Muscle layer of duodenum (tissue), 2 donors: ENCODE results near the gene LRRC75B.
"Not testable (repeated sequence)": the region's sequence is repeated elsewhere in the genome, so short reads cannot be mapped to it uniquely, and the experiment has no call there.

Source experiments
- H3K27ac ChIP-seq: one replicate; pipeline ENCODE4 v1.7.0; 2013; ENCODE audit warnings: mild to moderate bottlenecking, low read length
- H3K27me3 ChIP-seq: one replicate; pipeline ENCODE4 v1.7.0; 2013; ENCODE audit warnings: low read depth, mild to moderate bottlenecking, control low read depth, low read length
- H3K36me3 ChIP-seq, 2 donors: one replicate each; pipeline ENCODE4 v1.7.0; 2013; ENCODE audit warnings: low read length in 2 of 2, control low read depth in 1 of 2, mild to moderate bottlenecking in 1 of 2; ENCODE audit not compliant: insufficient read depth in 2 of 2, control insufficient read depth in 1 of 2
- H3K4me1 ChIP-seq, 2 donors: one replicate each; pipeline ENCODE4 v1.7.0; 2013; ENCODE audit warnings: low read length in 2 of 2, mild to moderate bottlenecking in 2 of 2, control low read depth in 1 of 2, moderate library complexity in 1 of 2; ENCODE audit not compliant: insufficient read depth in 2 of 2, control insufficient read depth in 1 of 2
- H3K4me3 ChIP-seq, 2 donors: one replicate each; pipeline ENCODE4 v1.7.0; 2013; ENCODE audit warnings: low read length in 2 of 2, low read depth in 1 of 2, mild to moderate bottlenecking in 1 of 2
- H3K9me3 ChIP-seq, 2 donors: one replicate each; pipeline ENCODE4 v1.7.0; 2013; ENCODE audit warnings: low read length in 2 of 2, control low read depth in 1 of 2, mild to moderate bottlenecking in 1 of 2; ENCODE audit not compliant: control insufficient read depth in 1 of 2
- donor health status: healthy.

Gene LRRC75B

DNA sequence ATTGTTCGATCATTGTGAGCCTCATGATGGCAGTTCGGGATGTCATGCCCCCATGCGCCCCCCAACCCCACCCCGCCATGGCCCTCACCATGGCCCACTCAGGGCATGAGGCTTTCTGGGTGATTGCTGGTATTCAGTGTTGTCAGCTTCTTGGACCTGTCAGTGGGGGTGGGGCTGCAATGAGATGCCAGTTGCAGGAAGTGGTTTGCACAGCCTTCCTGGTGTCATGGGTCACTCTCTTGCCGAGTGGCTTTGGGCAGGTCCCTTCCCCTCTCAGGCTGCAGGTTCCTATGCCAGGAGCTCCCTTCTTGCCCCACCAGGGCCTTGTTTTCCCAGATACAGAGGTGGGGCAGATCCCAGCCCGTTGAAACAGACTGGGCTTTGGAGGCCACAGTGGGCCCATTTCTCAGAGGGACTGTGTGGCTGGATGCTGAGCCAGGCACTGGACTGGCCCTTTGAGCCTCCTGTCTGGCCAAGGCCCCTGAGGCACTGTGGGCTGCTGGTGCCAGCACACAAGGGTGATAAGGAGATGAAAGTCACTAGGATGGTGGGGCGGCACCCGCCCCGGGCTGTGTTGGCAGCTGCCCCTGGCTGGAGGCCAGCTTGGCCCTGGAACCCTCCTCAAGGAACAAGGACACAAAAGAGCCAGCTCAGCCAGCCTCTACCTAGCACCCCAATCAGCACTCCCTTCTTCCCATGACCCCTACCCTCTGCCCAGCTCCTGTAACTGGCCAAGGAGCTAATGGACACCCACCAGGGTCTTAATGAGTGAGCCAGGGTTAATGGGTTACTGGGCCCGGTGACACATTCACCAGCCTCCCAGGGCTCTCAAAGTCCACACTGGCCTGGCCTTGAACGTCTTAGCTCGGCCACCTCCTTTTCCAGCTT lies 8.6 kb upstream of the LRRC75B start:
- peaks cover 0 to 11% of the 10 kb centered on the region in 2 donors for H3K4me1 ChIP-seq
- no peaks in the 10 kb centered on the region for H3K27me3 ChIP-seq
- H3K27ac ChIP-seq = no peak overlapping the region
- no peaks in the 10 kb centered on the region for H3K36me3 ChIP-seq
- no peak overlapping the region for H3K4me3 ChIP-seq
- H3K9me3 ChIP-seq = no peaks in the 10 kb centered on the region

GRCh38 chr22:24599958-24600715 lies 7.3 kb upstream of the LRRC75B start:
- H3K4me1 ChIP-seq = peaks cover 0 to 11% of the 10 kb centered on the region in 2 donors
- H3K9me3 ChIP-seq, H3K27me3 ChIP-seq, H3K27ac ChIP-seq, H3K36me3 ChIP-seq, H3K4me3 ChIP-seq: not testable (repeated sequence)

DNA sequence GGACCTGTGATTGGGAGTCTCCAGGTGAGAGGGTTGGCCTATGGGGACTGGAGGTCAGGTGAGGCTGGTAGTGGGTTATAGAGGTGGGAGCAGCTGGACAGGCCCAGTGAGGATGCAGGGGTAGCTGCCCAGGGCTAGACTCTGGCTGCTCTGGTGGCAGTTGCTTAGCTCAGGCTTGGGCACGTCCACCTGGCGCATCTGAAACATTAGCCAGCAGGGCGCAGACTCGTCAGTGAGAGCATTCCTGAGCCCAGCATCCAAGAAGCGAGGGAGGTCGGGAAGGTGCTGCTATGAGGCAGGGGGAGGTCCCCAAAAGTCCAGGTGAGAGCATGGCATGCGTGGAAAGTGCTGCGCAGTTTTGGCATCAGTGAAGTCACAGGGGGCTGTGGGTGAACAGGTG lies 6.6 kb upstream of the LRRC75B start:
- Histone ChIP-seq H3K27ac (no peak overlapping the region), H3K36me3 (no peaks in the 10 kb centered on the region), H3K4me3 (no peak overlapping the region), H3K9me3 (no peaks in the 10 kb centered on the region), H3K27me3 (no peaks in the 10 kb centered on the region), H3K4me1 (peaks cover 0 to 11% of the 10 kb centered on the region in 2 donors)

- H3K9me3 ChIP-seq, H3K27me3 ChIP-seq, H3K4me3 ChIP-seq, H3K27ac ChIP-seq, H3K36me3 ChIP-seq: not testable (repeated sequence)
- peaks cover 0 to 14% of the 10 kb centered on the region in 2 donors for H3K4me1 ChIP-seq
Observed at GRCh38 chr22:24597076-24597475, 4.2 kb upstream of the LRRC75B start.

GRCh38 chr22:24595863-24596262 lies 3.0 kb upstream of the LRRC75B start:
- Histone ChIP-seq H3K27me3 (no peaks in the 10 kb centered on the region), H3K36me3 (no peaks in the 10 kb centered on the region), H3K4me3 (no peak overlapping the region), H3K27ac (no peak overlapping the region), H3K9me3 (no peaks in the 10 kb centered on the region), H3K4me1 (peaks cover 0 to 19% of the 10 kb centered on the region in 2 donors)

DNA sequence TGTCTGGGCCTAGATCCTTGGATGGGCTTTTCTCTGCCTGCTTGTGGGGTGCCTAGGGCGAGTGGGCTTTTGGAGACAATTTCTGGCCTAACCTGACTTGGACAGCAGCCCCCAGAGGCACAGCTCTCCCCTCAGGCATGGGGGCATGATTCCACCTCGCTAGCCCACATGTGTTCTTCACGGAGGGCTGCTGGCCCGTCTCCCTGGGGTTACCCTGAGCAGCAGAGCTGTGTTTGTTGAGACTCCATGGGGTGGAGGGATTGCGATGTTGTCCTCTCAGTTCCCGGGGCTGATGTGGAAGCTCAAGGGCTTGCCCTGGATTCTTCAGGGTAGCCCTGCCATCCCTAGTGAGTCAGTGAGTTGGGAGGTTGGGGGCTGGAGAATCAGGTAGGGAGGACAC lies 2.4 kb upstream of the LRRC75B start:
- no peaks in the 10 kb centered on the region for H3K36me3 ChIP-seq
- H3K4me3 ChIP-seq = no peak overlapping the region
- no peaks in the 10 kb centered on the region for H3K9me3 ChIP-seq
- no peak overlapping the region for H3K27ac ChIP-seq
- H3K27me3 ChIP-seq = no peaks in the 10 kb centered on the region
- H3K4me1 ChIP-seq = peaks cover 0 to 19% of the 10 kb centered on the region in 2 donors

DNA sequence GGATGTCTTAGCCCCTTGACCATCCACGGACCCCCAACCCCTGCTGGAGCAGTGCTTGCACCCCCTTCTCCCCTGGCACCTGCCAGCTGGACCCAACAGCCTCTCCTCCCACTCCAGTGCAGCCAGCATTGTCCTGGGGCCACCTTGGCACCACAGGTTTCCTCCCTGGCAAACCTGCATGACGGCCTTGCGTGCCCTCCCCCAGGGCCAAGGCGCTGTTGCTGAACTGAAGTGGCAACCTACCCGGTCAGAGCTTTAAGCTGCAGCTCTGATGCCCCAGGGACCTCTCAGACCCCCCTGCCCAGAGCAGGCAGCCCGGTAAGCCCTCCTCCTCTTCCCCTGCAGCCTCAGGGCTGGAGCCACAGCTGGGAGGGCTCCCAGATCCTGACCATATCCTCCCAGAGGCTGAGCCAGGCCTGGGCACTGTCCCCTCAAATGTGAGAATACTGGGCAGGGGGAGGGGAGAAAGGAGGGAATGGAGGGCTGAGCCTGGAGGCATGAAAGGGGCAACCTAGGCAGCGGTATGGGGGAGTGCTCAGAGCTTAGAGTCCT lies 1.8 kb upstream of the LRRC75B start:
- Histone ChIP-seq H3K9me3 (no peaks in the 10 kb centered on the region), H3K27me3 (no peaks in the 10 kb centered on the region), H3K36me3 (no peaks in the 10 kb centered on the region), H3K4me1 (peaks cover 0 to 19% of the 10 kb centered on the region in 2 donors), H3K4me3 (no peak overlapping the region), H3K27ac (no peak overlapping the region)

GRCh38 chr22:24593836-24594568 lies 1.1 kb upstream of the LRRC75B start:
- Histone ChIP-seq H3K9me3 (no peaks in the 10 kb centered on the region), H3K27ac (no peak overlapping the region), H3K36me3 (peaks cover 0 to 4% of the 10 kb centered on the region in 2 donors), H3K4me1 (peaks cover 0 to 23% of the 10 kb centered on the region in 2 donors), H3K4me3 (no peak overlapping the region), H3K27me3 (no peaks in the 10 kb centered on the region)

DNA sequence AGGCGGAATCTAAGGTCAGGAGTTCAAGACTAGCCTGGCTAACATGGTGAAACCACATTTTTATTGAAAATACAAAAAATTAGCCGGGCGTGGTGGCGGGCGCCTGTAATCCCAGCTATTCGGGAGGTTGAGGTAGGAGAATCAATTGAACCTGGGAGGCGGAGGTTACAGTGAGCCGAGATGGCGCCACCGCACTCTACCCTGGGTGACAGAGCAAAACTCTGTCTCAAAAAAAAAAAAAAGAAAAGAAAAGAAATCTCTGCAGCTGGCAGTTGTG lies 624 bp upstream of the LRRC75B start:
- not testable (repeated sequence) for H3K27me3 ChIP-seq, H3K27ac ChIP-seq, H3K9me3 ChIP-seq, H3K36me3 ChIP-seq
- Histone ChIP-seq H3K4me1 (peaks cover 0 to 23% of the 10 kb centered on the region in 2 donors), H3K4me3 (peak overlapping the region in 1 of 2 donors; percentile 56)

DNA sequence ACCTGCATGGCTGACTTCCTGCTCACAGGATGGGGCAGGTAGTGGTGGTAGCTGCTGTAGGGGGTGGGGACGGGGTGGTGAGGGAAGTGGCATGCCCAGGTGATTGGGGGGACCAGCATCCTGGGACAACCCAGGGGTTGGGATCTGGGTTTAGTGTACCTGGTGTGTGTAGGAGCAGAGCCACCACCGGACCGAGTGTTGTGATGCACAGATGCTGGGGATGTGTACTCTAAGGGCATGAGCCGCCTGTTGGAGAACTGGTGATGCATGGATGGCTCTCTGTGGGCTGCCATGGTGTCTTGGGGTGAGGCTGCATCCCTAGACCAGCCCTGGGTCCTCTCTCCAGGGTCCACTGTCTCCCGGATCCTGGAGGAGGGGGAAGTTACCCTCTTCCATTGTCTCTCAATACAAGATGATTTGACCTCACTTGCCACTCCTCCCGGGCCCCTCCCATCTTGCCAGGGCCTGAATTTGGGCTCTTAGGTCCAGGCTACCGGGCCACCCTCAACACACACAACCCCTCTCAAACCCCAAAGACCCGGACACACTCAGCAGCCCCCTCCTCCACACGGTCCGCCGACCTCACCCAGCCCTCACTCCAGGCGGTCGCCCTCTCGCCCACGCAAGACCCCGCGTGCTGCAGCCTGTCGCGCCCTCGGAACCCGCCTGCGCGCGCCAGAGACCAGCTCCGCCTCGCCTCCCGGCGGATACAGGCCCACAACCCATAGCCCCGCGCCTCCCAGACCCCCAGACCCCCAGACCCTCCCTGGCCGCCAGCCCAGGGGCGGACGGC lies 619 bp downstream of the LRRC75B start:
- Histone ChIP-seq H3K4me1 (peaks cover 0 to 23% of the 10 kb centered on the region in 2 donors), H3K9me3 (no peaks in the 10 kb centered on the region), H3K27me3 (no peaks in the 10 kb centered on the region), H3K36me3 (peaks cover 0 to 20% of the 10 kb centered on the region in 2 donors), H3K4me3 (peak overlapping the region; percentile 56 to 77), H3K27ac (no peak overlapping the region)
